Caco-2 (cell line): ENCODE data around the gene PELI1. TPM values are rescaled to one million over a fixed set of nuclear protein-coding genes. Genes with fewer than 3 reads are reported as not detected.

Source experiments
- BruUV-seq: library from RNA; stranded (reverse); fragments of 400-500 nt; replicated peaks from 2 replicates; lab custom pipeline; 2021; lab: Mats Ljungman, UMichigan
- CTCF ChIA-PET: fragments of 300-600 bp; sonication (Branson Sonifier 250); formaldehyde crosslinking; loops from one replicate; lab custom pipeline; 2022; ENCODE audit warnings: antibody characterized with exemption; lab: Charles Lee
- POLR2A ChIA-PET: fragments of 300-600 bp; sonication (Branson Sonifier 250); formaldehyde crosslinking; loops from one replicate; lab custom pipeline; 2022; ENCODE audit warnings: antibody characterized with exemption; lab: Charles Lee
- DNase-seq, 2 experiments: peaks; one replicate each; pipeline versions ENCODE4 v3.0.0 to v3.0.0-alpha.2; 2020 to 2022
- H3K27me3 ChIP-seq: replicated peaks from 2 replicates; pipeline ENCODE4 v1.6.0; 2011; ENCODE audit warnings: low read length; ENCODE audit not compliant: control insufficient read depth, insufficient read depth
- H3K36me3 ChIP-seq: 2 replicates; pipeline ENCODE4 v1.5.1; 2011; ENCODE audit warnings: low read length; ENCODE audit not compliant: control insufficient read depth, insufficient read depth
- H3K4me1 ChIP-seq: fragments of 250-450 bp; sonication (Bioruptor Pico); 2 replicates; pipeline ENCODE4 v1.5.1; 2020; ENCODE audit warnings: mild to moderate bottlenecking
- H3K4me3 ChIP-seq: 2 replicates; pipeline ENCODE4 v1.5.1; 2011; ENCODE audit warnings: low read depth, mild to moderate bottlenecking, control low read depth, low read length
- H3K9me3 ChIP-seq: fragments of 250-450 bp; sonication (Bioruptor Pico); 2 replicates; pipeline ENCODE4 v1.5.1; 2020; ENCODE audit warnings: mild to moderate bottlenecking, moderate library complexity
- H3K27ac Mint-ChIP-seq: one replicate; pipeline ENCODE4 v1.8.0; 2022; ENCODE audit warnings: mixed read lengths; ENCODE audit not compliant: unreplicated experiment
- H3K27me3 Mint-ChIP-seq: one replicate; pipeline ENCODE4 v1.8.0; 2022; ENCODE audit warnings: mixed read lengths; ENCODE audit not compliant: insufficient read depth, unreplicated experiment
- H3K36me3 Mint-ChIP-seq: one replicate; pipeline ENCODE4 v1.8.0; 2022; ENCODE audit warnings: mild to moderate bottlenecking, mixed read lengths; ENCODE audit not compliant: insufficient read depth, unreplicated experiment
- H3K4me1 Mint-ChIP-seq: one replicate; pipeline ENCODE4 v1.8.0; 2022; ENCODE audit warnings: low read depth, mixed read lengths; ENCODE audit not compliant: unreplicated experiment
- H3K4me3 Mint-ChIP-seq: one replicate; pipeline ENCODE4 v1.8.0; 2022; ENCODE audit warnings: mild to moderate bottlenecking, moderate library complexity, mixed read lengths; ENCODE audit not compliant: unreplicated experiment
- H3K9me3 Mint-ChIP-seq: one replicate; pipeline ENCODE4 v1.8.0; 2022; ENCODE audit warnings: mixed read lengths; ENCODE audit not compliant: unreplicated experiment
- CTCF ChIP-seq, 2 experiments: fragments of 200-600 bp in 1 of 2; IDR thresholded peaks; 1 replicate in 1 of 2; 2 replicates in 1 of 2; pipeline versions ENCODE4 v1.5.1 to v1.8.0; 2011 to 2022; ENCODE audit warnings: antibody characterized with exemption in 1 of 2, control low read depth in 1 of 2, inconsistent platforms in 1 of 2, low read depth in 1 of 2, low read length in 1 of 2, mild to moderate bottlenecking in 1 of 2, moderate library complexity in 1 of 2; ENCODE audit not compliant: insufficient read depth in 1 of 2, severe bottlenecking in 1 of 2, unreplicated experiment in 1 of 2
- intact Hi-C: fragments of 100-400 bp; cut with micrococcal nuclease; formaldehyde crosslinking; loops from one replicate; pipeline ENCODE4 v1.10.0; 2022; ENCODE audit not compliant: unreplicated experiment
- total RNA-seq: library from RNA; stranded (reverse); gene quantifications from 2 replicates; pipeline ENCODE4 v1.2.3, GENCODE V29; 2022

The PELI1 gene
- total RNA-seq, 1 experiment from 2014 or later: 64.1 TPM

GRCh38 chr2:64135421-64135820 is 8.8 kb downstream of the PELI1 start:
- DNase-seq: no peak
- POLR2A ChIA-PET: no interaction called here

GRCh38 chr2:64134813-64135212 is 9.4 kb downstream of the PELI1 start:
- no peak overlapping the region for H3K27ac Mint-ChIP-seq
- ChIA-PET POLR2A (no interaction called here), CTCF (no interaction called here)
- H3K4me3 Mint-ChIP-seq: no peak overlapping the region
- peaks cover 42% of the 10 kb centered on the region for H3K4me1 Mint-ChIP-seq
- no peak for TF ChIP-seq CTCF (IDR thresholded peaks at IDR 0.05; ENCODE audit: insufficient read depth in 1 of 2, low read depth in 1 of 2, low read length in 1 of 2, severe bottlenecking in 1 of 2, unreplicated experiment in 1 of 2)
- H3K27me3 Mint-ChIP-seq: no peaks in the 10 kb centered on the region
- BruUV-seq: no TSS peak
- intact Hi-C loops: no loop called here
- Histone ChIP-seq H3K4me1 (peaks cover 32% of the 10 kb centered on the region), H3K4me3 (no peak overlapping the region), H3K9me3 (no peaks in the 10 kb centered on the region), H3K36me3 (no peaks in the 10 kb centered on the region), H3K27me3 (no peaks in the 10 kb centered on the region)
- no peaks in the 10 kb centered on the region for H3K9me3 Mint-ChIP-seq
- DNase-seq: no peak
- H3K36me3 Mint-ChIP-seq: peaks cover 54% of the 10 kb centered on the region

More at GRCh38 chr2:64135421-64135820, 8.8 kb downstream of the PELI1 start:
- Mint-ChIP-seq H3K27ac (no peak overlapping the region), H3K4me1 (peaks cover 36% of the 10 kb centered on the region), H3K9me3 (no peaks in the 10 kb centered on the region), H3K4me3 (no peak overlapping the region), H3K36me3 (peaks cover 58% of the 10 kb centered on the region), H3K27me3 (no peaks in the 10 kb centered on the region)
- CTCF ChIA-PET: no interaction called here
- peaks cover 36% of the 10 kb centered on the region for H3K4me1 ChIP-seq
- BruUV-seq: no TSS peak
- H3K27me3 ChIP-seq: no peaks in the 10 kb centered on the region
- H3K4me3 ChIP-seq: no peak overlapping the region
- no peaks in the 10 kb centered on the region for H3K9me3 ChIP-seq
- intact Hi-C loops: no loop called here
- TF ChIP-seq CTCF (IDR thresholded peaks at IDR 0.05; ENCODE audit: insufficient read depth in 1 of 2, low read depth in 1 of 2, low read length in 1 of 2, severe bottlenecking in 1 of 2, unreplicated experiment in 1 of 2): no peak
- H3K36me3 ChIP-seq: no peaks in the 10 kb centered on the region

GRCh38 chr2:64133828-64134227 is 10.4 kb downstream of the PELI1 start:
- H3K4me3 ChIP-seq: no peak overlapping the region
- intact Hi-C loops: no loop called here
- no peaks in the 10 kb centered on the region for H3K27me3 ChIP-seq
- Mint-ChIP-seq H3K4me1 (peaks cover 42% of the 10 kb centered on the region), H3K27me3 (no peaks in the 10 kb centered on the region), H3K4me3 (no peak overlapping the region), H3K36me3 (peaks cover 44% of the 10 kb centered on the region), H3K27ac (no peak overlapping the region), H3K9me3 (no peaks in the 10 kb centered on the region)
- no peak for TF ChIP-seq CTCF (IDR thresholded peaks at IDR 0.05; ENCODE audit: insufficient read depth in 1 of 2, low read depth in 1 of 2, low read length in 1 of 2, severe bottlenecking in 1 of 2, unreplicated experiment in 1 of 2)
- no TSS peak for BruUV-seq
- POLR2A ChIA-PET: no interaction called here
- no peak for DNase-seq
- no peaks in the 10 kb centered on the region for H3K36me3 ChIP-seq
- CTCF ChIA-PET: no interaction called here
- peaks cover 35% of the 10 kb centered on the region for H3K4me1 ChIP-seq
- H3K9me3 ChIP-seq: no peaks in the 10 kb centered on the region
